ACC112 (cell line): ENCODE data around the gene ZDHHC1.

Source experiments
- H2AFZ ChIP-seq: fragments of 200-600 bp; sonication (generic); one replicate; pipeline ENCODE4 v1.6.0; 2017; ENCODE audit warnings: antibody characterized with exemption, low read length; ENCODE audit not compliant: unreplicated experiment
- H3K27ac ChIP-seq: fragments of 200-600 bp; sonication (generic); 2 replicates; pipeline ENCODE4 v1.5.1; 2014; ENCODE audit warnings: low read depth, mild to moderate bottlenecking, antibody characterized with exemption, low read length, moderate library complexity
- H3K27me3 ChIP-seq: fragments of 200-600 bp; sonication (generic); 2 replicates; pipeline ENCODE4 v1.6.1; 2014; ENCODE audit warnings: mild to moderate bottlenecking, antibody characterized with exemption, low read length, moderate library complexity, mixed read lengths; ENCODE audit not compliant: insufficient read depth
- H3K36me3 ChIP-seq: fragments of 200-600 bp; sonication (generic); 2 replicates; pipeline ENCODE4 v1.6.1; 2016; ENCODE audit warnings: mild to moderate bottlenecking, antibody characterized with exemption, low read length, moderate library complexity, mixed read lengths; ENCODE audit not compliant: insufficient read depth
- H3K4me1 ChIP-seq: fragments of 200-600 bp; sonication (generic); one replicate; pipeline ENCODE4 v1.6.1; 2016; ENCODE audit warnings: low read length, mixed read lengths; ENCODE audit not compliant: insufficient read depth, unreplicated experiment, control insufficient read depth
- H3K4me3 ChIP-seq: fragments of 200-600 bp; sonication (generic); 2 replicates; pipeline ENCODE4 v1.5.1; 2014; ENCODE audit warnings: mild to moderate bottlenecking, low read depth, low read length
- H3K79me2 ChIP-seq: fragments of 200-600 bp; sonication (generic); one replicate; pipeline ENCODE4 v1.6.0; 2016; ENCODE audit warnings: low read length; ENCODE audit not compliant: control insufficient read depth, unreplicated experiment, insufficient read depth

The ZDHHC1 gene

DNA sequence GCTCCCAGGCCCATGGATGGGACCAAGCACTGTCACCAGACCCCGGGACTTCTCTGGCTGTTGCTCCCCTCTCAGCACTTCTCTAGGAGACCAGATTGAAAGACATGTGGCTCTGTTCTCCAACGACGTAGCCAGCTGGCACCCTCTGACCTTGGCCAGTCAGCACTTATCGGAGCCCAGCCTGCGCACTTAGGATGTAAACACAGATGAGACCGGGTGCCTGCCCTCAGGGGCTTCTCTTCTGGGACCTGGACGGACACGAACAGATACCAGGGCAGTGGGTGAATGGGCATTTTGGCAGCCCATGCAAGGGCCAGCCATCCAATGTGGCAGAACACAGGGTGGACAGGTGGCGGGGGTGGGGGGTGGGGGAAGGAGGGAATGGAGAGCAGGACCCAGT, 6.6 kb downstream of the ZDHHC1 start:
- Histone ChIP-seq H3K36me3 (no peaks in the 10 kb centered on the region), H3K4me1 (peaks cover 34% of the 10 kb centered on the region), H3K79me2 (peaks cover 5% of the 10 kb centered on the region), H2AFZ (no peak overlapping the region), H3K27ac (no peak overlapping the region), H3K27me3 (no peaks in the 10 kb centered on the region), H3K4me3 (no peak overlapping the region)

DNA sequence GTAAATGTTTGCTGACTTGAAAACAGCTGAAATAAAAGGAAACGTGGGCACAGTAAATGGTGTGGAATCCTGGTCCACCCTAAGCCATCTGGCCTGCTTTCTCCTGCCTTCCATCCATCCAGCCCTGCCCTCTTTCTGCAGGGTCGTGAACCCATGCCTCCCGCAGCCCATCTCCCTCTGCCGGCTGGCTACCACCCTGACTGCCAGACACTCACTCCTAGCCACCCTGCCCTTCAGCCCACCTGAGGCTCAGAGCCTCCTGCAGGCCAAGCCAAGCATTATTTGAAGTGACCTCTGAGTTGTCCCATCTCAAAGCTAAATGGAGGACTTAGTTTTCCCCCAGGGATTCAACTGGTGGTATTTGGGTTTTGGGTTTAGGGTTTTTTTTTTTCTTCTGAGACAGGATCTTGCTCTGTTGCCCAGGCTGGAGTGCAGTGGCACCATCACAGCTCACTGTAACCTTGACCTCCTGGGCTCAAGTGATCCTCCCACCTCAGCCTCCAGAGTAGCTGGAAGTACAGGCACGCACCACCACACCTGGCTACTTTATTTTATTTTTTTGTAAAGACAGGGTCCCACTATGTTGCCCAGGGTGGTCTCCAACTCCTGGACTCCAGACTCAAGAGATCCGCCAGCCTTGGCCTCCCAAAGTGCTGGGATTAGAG, 8.4 kb downstream of the ZDHHC1 start:
- Histone ChIP-seq H2AFZ (no peak overlapping the region), H3K4me1 (peaks cover 30% of the 10 kb centered on the region), H3K4me3 (no peak overlapping the region), H3K27ac (peak overlapping the region; percentile 74), H3K27me3 (no peaks in the 10 kb centered on the region), H3K79me2 (no peaks in the 10 kb centered on the region), H3K36me3 (no peaks in the 10 kb centered on the region)

DNA sequence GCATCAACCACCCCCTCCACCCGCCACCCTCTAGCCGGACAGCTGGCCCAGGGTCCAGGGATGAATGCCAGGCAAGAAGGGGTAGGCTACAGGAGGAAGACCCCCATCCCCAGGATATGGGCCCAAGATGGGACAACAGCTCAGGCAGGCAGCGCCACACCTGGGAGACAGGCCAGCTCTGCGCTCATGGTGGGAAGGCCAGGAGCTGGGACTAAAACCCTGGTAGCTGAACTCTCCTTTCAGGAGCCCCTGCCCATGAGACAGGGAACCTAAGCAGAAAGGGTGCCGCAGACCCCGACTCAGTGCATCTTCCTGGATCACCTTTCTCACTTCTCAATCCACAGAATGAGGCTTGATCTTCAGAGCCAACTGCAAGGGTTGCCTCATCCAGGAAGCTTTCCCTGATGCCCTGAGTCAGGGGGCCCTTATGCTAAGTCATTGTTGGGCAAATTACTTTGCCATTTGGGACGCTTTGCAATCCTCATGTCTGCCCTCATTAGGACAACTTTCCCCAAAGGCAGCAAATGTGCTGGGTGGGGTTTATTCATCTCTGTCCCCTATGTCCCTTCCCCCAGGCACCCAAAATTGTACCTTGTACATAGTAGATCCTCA, 9.0 kb downstream of the ZDHHC1 start:
- Histone ChIP-seq H2AFZ (no peak overlapping the region), H3K4me3 (no peak overlapping the region), H3K27ac (peak overlapping the region; percentile 74), H3K79me2 (no peaks in the 10 kb centered on the region), H3K27me3 (no peaks in the 10 kb centered on the region), H3K4me1 (peaks cover 30% of the 10 kb centered on the region), H3K36me3 (no peaks in the 10 kb centered on the region)

DNA sequence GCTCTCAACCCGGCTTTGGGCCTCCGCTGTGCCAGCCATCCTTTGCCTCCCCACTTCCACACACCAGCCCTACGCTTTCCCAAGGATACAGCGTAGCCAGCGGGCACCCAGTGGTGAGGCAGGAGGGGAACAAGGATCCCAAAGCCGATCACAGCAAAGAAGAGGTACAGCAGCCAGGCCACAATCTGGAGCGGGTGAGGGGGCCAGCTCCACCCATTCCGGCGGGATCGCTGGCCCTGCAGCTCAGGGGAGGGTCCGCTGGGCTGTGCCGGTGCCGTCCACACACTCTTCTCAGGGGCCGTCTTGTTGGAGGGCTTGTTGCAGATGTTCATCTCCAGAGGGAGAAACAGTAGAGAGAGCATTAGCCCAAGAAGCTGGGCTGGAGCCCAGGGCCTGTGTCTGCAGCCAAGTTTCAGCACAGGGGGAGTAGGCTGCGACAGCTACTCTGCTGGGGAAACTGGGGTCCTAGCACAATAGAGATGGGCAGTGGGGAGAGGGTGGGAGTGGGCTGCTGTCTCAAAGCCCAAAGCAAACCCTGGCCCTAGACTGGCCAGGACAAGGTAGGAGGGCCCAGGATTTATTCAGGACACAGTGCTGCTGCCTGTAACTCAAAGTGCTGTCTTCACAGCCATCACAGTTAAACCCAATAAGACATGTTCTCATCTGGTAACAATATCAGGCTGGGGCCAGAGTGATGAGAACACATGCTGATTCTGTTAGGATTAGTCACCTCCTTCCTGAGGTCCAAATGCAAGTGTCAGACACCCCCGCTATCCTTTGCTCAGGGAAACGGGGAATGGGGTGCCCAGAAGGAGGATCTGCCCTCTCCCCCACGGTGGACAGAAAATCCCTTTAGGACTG, 9.9 kb downstream of the ZDHHC1 start:
- Histone ChIP-seq H3K4me1 (peaks cover 30% of the 10 kb centered on the region), H2AFZ (peak overlapping the region; percentile 37), H3K4me3 (no peak overlapping the region; the same call in 1 of the 2 replicates), H3K27ac (peak overlapping the region; percentile 74), H3K27me3 (no peaks in the 10 kb centered on the region), H3K36me3 (no peaks in the 10 kb centered on the region), H3K79me2 (no peaks in the 10 kb centered on the region)

DNA sequence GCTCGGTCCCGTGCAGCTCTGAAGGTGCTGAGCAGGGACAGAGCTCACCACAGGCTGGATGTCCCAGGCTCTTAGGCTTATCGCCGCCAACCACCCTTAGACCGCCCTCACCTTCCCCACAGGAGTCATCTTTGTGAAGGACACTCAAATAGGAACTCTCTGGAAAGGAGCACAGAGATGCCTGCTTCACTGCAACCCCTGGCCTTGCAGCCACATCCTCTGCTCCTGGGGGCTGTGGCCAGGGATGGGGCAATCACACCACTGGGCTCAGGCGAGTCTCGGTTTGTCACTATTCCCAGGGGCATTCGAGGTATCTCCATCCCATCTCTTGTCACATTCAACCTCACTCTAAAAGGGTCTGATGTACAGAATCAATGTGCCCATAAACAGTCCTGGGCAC, 10.9 kb downstream of the ZDHHC1 start:
- peaks cover 30% of the 10 kb centered on the region for H3K4me1 ChIP-seq
- no peak overlapping the region for H3K27ac ChIP-seq
- no peak overlapping the region for H2AFZ ChIP-seq
- no peaks in the 10 kb centered on the region for H3K79me2 ChIP-seq
- no peak overlapping the region for H3K4me3 ChIP-seq
- no peaks in the 10 kb centered on the region for H3K27me3 ChIP-seq
- H3K36me3 ChIP-seq: no peaks in the 10 kb centered on the region

DNA sequence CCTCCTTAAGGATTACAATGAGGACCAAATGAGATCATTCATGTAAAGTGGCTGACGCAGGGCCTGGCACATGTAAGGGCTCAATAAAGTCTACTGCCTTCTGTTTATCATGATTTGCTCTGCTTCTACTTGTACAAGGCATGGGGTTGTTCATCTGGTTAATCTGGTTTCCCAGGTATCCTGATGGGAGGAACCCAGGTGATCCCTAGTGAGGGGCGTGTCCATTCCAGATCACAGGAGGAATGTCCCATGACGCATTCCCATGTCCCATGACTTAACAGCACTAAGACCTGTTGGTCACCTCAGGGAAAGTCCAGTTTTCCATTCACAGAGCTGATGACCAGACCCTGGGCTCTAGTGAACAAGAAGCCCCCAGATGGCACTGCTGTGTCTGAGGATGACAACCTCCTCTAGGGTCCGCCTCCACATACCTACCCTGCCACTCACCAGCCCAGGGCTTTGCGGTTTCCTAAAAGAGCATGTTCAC, 11.5 kb downstream of the ZDHHC1 start:
- no peaks in the 10 kb centered on the region for H3K79me2 ChIP-seq
- H3K27ac ChIP-seq: no peak overlapping the region
- no peak overlapping the region for H3K4me3 ChIP-seq
- no peaks in the 10 kb centered on the region for H3K36me3 ChIP-seq
- no peak overlapping the region for H2AFZ ChIP-seq
- peaks cover 30% of the 10 kb centered on the region for H3K4me1 ChIP-seq
- no peaks in the 10 kb centered on the region for H3K27me3 ChIP-seq

DNA sequence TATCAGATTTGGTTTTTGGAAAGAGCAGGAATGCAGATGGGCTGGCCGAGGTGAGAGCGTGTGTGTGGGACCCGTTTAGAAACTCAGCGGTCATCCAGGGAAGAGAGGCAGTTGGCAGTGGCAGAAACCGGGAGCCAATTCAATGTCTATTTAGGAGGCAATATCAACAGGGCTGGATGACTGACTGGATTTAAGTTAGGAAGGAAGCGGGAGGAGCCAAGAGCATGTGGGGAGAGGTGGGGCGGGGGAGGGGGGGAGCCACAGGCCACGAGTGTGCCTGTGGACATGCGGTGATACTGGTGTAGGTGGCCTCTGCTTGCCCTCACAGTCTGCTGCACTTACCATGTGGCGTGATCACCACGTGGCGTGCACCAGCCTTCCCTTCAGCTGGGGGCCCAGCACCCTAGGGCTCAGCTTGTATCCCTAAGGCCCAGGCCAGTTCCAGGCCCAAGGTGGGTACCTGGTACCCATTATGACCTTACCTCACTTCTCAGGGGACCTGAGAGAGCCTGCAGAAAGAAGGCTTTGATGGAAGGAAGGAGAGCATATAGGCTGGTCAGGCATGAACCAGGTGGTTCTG, 12.2 kb downstream of the ZDHHC1 start:
- Histone ChIP-seq H3K36me3 (no peaks in the 10 kb centered on the region), H2AFZ (no peak overlapping the region), H3K79me2 (no peaks in the 10 kb centered on the region), H3K4me1 (peaks cover 30% of the 10 kb centered on the region), H3K27ac (no peak overlapping the region), H3K27me3 (no peaks in the 10 kb centered on the region), H3K4me3 (no peak overlapping the region)

DNA sequence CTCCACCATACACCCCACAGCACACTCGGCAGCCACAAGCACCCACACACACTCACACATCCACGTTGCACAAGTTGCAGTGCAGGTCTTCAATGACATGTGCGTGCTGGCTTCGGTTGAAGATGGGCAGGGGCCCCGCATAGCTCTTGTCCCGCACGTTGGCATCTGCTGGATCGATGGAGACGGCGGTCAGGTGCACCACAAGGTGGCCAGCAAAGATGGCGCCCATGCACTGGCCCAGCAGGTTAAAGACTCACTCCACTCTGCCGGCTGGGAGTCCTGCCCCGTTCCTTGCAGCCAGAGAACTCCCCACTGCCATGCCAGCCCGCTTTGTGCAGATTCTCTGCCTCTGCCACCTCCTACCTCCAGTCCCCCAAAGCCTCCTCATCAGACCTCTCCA, 15.4 kb downstream of the ZDHHC1 start:
- H3K27me3 ChIP-seq: no peaks in the 10 kb centered on the region
- peaks cover 20% of the 10 kb centered on the region for H3K4me1 ChIP-seq

DNA sequence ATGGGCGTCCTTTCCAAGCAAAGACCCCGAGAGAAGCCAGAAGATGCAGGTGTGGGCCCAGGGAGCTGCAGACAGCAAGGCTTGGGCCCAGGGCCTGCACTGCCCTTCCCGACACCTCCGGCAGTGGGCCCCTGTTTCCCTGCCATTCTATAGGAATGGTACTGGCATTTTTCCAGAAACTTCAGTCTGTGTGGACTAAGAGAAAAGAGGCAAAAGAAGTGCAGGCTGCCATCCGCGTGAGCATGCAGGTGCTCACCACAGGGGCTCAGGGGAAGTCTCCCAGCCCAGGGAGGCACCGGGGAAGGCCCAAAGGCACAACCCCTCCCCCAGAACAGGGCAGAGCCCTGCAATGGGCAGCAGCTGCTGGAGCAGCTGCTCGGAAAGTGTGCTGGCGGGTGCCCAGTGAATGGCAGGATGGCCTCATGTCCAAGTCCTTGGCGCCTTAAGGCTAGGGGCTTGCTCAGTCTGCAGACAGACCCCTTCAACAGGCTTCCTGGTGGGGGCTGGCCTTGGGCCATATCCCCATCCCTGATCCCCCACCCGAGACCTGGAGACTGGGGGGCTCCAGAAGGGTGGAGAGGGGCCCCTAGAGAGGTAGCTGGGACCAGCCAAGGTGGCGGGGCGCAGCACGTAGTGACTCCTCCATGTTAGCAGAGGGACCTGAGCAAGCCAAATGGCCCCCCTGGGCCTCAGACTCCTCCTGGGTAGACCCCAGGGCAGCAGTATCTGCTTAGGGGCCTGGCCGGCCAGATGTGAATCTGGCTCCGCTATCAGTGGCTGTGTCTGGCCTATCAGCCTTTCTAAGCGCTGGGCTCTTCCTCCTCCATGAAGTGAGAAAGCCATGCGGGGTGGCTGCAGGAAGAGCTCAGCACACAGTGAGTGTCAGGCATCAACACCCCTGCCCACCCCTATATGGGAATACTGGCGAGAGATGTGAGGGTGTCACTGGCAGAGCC, 16.2 kb downstream of the ZDHHC1 start:
- H3K79me2 ChIP-seq: no peaks in the 10 kb centered on the region
- H3K36me3 ChIP-seq: no peaks in the 10 kb centered on the region
- H3K4me3 ChIP-seq: no peak overlapping the region
- no peak overlapping the region for H2AFZ ChIP-seq
- no peaks in the 10 kb centered on the region for H3K27me3 ChIP-seq
- peaks cover 18% of the 10 kb centered on the region for H3K4me1 ChIP-seq
- H3K27ac ChIP-seq: no peak overlapping the region

More for the DNA sequence above, 15.4 kb downstream of the ZDHHC1 start:
- Histone ChIP-seq H2AFZ (no peak overlapping the region), H3K4me3 (no peak overlapping the region), H3K27ac (no peak overlapping the region), H3K79me2 (no peaks in the 10 kb centered on the region), H3K36me3 (no peaks in the 10 kb centered on the region)
